Measurements from ENCODE around the gene PSMD13.
"Not testable (repeated sequence)": the region's sequence is repeated elsewhere in the genome, so short reads cannot be mapped to it uniquely, and the experiment has no call there.

Gene PSMD13

DNA sequence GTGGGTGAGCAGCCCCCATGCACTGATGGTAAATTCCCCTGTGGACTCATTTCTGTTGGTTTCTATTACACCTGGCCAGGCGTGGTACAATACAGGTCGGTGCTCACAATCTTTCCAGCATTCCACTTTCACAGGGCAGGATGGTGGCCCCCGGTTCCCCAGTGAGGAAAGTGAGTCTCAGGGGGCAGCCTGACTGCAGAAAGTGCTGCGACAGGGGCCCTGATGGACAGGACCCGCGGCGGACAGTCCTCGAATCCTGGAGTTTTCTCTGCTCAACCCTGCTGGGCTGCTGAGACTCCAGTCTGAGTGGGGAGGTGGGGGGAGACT lies 49.1 kb downstream of the PSMD13 start:
- DNase-seq (ENCODE audit: low spot score) (no peak), FAIRE-seq (no peak)

- not testable (repeated sequence) for FAIRE-seq; DNase-seq (ENCODE audit: low spot score)
Observed at GRCh38 chr11:286977-287820, 50.4 kb downstream of the PSMD13 start.

- FAIRE-seq (no peak), DNase-seq (ENCODE audit: low spot score) (no peak)
Observed at GRCh38 chr11:287821-288477, 51.2 kb downstream of the PSMD13 start.

DNA sequence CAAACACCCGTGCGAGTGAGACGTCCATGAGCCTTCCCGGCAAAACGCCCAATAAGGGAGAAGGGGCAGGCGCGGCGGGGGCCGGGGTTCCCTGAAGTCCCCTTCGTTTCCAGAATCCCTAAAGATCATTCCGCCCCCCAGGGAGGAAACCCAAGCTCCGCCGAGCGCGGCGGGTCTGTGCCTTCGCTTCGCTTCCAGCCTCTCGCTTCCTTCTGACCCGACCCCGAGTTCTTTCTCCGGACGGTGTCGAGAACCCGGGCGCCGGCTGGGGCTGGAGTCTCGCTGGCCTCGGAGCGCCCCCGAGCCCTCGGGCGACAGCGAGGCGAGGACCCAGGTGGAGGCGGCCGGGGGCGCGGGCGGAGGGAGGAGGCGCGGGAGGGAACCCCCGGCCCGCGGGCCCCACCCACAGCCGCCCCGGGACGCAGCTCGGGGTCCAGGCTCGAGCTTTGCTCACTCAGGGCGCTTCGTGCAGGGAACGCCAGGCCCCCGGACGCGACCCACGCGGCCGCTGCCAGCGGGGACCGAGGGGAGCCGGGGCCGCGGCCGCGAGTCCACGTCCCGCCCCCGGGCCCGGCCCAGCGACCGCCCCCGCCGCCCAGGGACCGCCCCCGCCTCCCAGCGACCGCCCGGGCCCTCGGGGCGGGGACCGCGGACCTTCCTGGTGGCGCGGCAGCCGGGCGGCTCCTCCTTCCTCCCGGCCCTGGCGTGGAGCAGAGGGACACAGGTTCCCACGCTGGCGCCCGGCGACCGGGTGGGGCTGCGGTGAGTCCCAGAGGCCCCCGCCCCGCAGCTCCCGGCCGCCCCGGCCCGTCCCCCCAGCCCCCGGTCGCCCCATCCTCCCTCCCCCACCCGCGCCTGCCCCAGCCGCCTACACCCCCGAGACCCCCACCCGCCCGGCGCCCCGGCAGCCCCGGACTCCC lies 52.0 kb downstream of the PSMD13 start, which contains the start of gene PGGHG:
TSS of gene PGGHG (plus strand) at position 649 of the 920 bp plus-strand sequence. CDS start 691 bp downstream, outside the sequence.
- DNase-seq (ENCODE audit: low spot score) (peak; percentile 18), FAIRE-seq (no peak)

DNA sequence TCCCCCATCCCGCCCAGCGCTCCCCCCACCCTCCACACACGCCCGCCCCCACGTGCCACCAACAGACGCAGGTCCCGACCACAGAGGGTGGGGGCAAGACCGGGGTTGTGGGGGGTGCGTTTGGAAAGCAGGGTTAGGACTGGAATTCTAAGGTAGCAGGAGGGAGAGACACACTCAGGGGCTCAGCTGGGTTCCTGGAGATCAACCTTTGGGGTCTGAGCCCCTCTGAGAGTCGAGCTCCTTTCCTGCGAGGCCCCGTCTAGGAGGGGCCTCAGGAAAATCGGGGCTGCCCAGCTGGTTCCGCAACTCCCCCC lies 52.6 kb downstream of the PSMD13 start:
- DNase-seq (ENCODE audit: low spot score): no peak
- FAIRE-seq: no peak

GRCh38 chr11:289712-290620 lies 53.2 kb downstream of the PSMD13 start:
- FAIRE-seq (no peak), DNase-seq (ENCODE audit: low spot score) (no peak)

GRCh38 chr11:290621-291231 lies 54.0 kb downstream of the PSMD13 start:
- DNase-seq (ENCODE audit: low spot score): no peak
- no peak for FAIRE-seq

DNA sequence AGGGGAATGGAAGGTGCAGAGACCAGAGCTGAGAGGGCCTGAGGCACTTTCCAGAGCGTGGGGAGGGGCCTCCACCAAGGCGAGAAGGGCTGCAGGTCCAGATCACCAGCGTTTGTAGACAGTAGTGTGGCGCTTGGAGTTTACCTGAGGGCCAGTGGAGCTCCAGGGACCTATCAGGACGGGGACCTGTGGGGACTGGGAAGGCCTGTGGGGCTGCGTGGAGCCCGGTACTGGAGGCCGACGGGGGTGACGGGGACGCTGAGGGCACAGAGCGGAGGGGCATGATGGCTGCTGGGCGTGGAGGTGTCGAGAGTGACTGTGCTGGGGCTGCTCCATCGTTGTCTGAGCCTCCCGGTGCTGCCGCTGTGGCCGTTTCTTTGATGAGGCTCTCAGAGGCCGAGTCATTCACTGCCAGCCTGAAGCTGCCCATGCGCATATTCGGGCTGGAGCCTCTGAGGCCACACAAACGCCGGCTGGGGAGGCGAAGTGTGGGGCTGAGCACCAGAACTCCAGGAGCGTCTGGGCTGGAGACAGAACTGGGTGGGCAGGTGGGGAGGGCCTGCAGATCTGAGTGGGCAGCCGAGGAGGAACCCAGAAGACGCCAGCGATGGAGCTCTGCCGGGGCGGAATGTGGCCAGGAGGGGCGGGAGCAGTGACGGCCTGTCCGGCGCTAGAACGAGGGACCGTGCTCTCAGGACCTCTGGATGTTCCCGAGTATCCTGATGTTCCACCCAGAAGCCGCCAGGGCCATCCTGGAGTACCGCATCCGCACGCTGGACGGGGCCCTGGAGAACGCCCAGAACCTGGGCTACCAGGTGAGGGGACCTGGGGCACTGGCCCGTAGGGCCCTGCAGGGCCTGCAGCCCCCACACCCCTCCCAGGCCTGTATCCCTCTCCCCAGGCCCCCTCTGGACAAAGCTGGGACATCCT lies 54.8 kb downstream of the PSMD13 start:
- DNase-seq (ENCODE audit: low spot score) (no peak), FAIRE-seq (no peak)

DNA sequence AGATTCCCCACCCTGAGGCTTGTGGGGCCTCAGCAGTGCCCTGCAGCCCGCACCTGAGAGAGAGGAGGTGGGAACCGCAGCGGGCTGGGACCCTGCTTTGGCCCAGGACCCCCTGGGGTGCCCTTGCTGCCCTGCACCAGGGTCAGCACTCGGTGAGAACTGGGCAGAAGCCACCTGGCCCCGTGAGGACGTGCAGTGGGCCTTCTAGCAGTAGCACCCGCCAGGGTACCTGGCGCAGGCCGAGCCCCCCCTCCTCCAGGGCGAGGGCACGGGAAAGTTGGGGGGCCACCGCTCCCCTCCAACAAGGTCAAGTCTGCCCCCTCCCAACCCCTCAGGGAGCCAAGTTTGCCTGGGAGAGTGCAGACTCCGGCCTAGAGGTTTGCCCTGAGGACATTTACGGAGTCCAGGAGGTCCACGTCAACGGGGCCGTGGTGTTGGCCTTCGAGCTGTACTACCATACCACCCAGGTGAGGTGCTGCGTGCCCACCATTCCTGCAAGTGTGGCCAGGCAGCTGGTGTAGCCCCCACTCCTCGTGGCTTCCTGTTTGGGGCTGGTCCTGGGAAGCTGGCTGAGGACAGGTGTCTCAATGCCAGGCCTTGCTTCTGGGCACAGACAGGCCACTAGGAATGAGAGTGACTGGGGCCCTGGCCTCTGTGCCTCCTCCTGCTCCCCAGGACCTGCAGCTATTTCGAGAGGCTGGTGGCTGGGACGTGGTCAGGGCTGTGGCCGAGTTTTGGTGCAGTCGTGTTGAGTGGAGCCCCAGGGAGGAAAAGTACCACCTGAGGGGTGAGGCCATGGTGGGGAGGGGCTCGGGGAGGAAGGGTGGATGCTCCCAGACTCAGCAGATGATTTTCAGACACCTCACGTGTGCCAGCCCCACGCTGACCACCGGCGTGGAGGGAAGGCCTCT lies 55.7 kb downstream of the PSMD13 start:
- no peak for FAIRE-seq

DNA sequence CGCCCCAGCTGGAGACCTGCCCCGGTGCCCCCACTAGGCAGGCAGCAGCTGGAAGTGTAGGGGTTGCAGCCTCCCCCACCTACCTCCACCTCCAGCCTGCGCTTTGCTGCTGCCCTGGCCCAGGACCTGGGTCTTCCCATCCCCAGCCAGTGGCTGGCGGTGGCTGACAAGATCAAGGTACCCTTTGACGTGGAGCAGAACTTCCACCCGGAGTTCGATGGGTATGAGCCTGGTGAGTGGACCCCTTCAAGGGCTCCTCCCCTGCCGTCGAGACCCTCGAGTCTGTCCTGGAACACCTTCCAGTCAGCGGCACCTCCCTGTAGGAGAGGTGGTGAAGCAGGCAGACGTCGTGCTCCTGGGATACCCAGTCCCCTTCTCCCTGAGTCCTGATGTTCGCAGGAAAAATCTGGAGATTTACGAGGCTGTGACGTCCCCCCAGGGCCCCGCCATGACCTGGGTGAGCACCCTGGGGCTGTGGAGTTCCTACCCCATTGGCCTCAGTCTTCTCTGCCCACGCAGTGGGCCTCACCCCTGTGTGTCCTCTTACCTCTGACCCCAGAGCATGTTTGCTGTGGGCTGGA lies 56.6 kb downstream of the PSMD13 start:
- no peak for FAIRE-seq
- DNase-seq (ENCODE audit: low spot score): no peak

More for the DNA sequence above, 55.7 kb downstream of the PSMD13 start:
- no peak for DNase-seq (ENCODE audit: low spot score)

- FAIRE-seq (no peak), DNase-seq (ENCODE audit: low spot score) (no peak)
Observed at GRCh38 chr11:293852-294661, 57.3 kb downstream of the PSMD13 start.

DNA sequence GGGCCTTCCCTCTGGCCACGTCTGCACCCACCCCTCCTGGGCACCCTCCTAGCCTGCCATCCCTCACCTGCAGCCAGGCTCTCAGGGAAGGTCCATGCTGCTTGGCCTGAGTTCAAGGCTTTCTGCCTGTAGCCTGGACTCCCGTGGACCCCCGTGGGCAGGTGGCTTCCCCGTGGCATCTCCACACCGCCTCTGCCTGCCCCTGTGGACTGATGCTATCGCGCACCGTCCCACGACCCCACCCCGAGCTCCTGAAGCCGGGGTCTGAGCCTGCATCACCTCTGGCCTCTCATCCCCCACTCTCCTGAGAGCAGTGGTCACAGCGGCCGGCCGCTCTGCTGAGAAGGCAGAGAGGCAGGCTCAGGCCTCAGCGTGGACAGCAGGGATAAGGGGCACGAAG lies 58.0 kb downstream of the PSMD13 start:
- FAIRE-seq (no peak), DNase-seq (ENCODE audit: low spot score) (no peak)

- DNase-seq (ENCODE audit: low spot score) (no peak), FAIRE-seq (no peak)
Observed at GRCh38 chr11:295351-296170, 58.8 kb downstream of the PSMD13 start.

DNA sequence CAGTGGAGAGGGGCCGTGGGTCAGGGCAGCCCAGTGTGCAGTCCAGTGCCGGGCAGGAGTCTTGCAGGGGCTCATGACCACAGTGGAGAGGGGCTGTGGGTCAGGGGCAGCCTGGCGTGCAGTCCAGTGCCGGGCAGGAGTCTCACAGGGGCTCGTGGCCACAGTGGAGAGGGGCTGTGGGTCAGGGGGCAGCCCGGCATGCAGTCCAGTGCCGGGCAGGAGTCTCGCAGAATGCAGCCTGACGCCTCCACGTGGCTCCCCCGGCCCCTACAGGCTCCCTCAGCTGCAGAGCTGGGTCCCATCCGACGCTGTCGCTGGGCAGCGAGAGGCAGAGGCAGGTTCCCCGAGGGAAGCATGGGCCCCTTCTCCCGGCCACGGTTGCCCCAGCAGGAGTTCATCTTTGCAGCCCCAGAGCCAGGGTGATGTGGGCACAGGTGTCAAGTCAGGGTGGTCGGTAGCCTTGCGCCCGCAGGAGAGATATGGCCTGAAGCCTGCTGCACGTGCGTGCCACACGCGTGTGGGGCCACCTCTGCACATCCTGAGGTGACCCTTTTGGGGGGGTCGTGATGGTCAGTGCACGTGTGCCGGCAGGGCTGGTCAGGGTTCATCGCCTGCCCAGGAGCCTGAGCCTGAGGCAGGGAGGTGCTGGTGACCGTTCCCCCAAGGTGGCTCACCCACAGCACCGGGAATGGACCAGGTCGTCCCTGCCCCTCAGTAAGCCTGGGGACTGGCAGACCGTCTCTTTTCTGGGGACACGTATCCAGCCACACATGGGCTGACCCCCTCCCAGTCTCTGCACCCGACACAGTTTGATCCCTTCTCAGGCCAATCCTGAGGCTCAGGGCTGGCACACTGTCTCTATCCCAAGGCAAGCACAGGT lies 59.6 kb downstream of the PSMD13 start:
- no peak for FAIRE-seq
- DNase-seq (ENCODE audit: low spot score): no peak

DNA sequence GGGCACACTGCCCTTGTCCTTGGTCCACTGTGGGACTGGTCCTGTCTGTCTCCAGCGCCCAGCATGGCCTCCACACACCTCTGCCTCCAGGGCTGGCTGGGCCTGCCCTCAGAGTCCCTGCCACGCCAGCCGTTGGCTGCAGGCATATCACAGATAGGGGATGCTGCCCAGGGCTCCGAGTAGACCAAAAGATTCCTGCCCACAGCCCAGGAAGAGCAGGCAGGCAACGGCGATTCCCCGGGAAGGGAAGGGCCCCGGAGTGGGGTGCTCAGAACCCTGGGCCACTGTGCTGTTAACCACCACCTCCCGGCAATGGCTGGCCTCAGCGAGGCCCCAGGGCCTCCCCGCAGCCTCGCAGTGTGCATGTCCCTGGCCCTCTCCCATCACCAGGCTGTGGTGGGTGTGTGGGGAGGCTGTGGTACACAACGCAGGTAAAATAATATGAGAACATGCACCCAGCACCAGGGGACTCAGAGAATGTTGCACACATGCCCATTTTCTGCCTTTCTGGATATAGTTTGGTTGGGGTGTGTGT lies 60.3 kb downstream of the PSMD13 start:
- DNase-seq (ENCODE audit: low spot score): no peak
- FAIRE-seq: no peak

Measured in RCC 7860 (cell line).